ENCODE data around the gene RPL13. TPM values are rescaled to one million over a fixed set of nuclear protein-coding genes. Genes with fewer than 3 reads are reported as not detected.
A peak's percentile ranks its signal among the peaks of the same experiment; 100 is the strongest.

Gene RPL13
- total RNA-seq, 1 donor from 2014 or later, result 2,013 TPM

- H3K9me3 Mint-ChIP-seq, result no peaks in the 10 kb centered on the region
- peaks cover 22% of the 10 kb centered on the region for H3K36me3 Mint-ChIP-seq (ENCODE audit: low read depth)
- TF ChIP-seq CTCF (conservative IDR thresholded peaks at IDR 0.05), result no peak
- H3K27me3 Mint-ChIP-seq (ENCODE audit: low read depth), result peaks cover 6% of the 10 kb centered on the region
- peak overlapping the region; percentile 92 for H3K27ac Mint-ChIP-seq (ENCODE audit: unreplicated experiment)
- peak overlapping the region; percentile 94 for H3K4me3 Mint-ChIP-seq
- no peak for DNase-seq (ENCODE audit: low read depth, low spot score)
- H3K4me1 Mint-ChIP-seq, result peaks cover 40% of the 10 kb centered on the region
These were observed 2.6 kb upstream of the RPL13 start for GRCh38 chr16:89557690-89558490.

- H3K9me3 Mint-ChIP-seq, result no peaks in the 10 kb centered on the region
- TF ChIP-seq CTCF (conservative IDR thresholded peaks at IDR 0.05), result no peak
- H3K4me1 Mint-ChIP-seq, result peaks cover 64% of the 10 kb centered on the region
- peak overlapping the region; percentile 92 for H3K4me3 Mint-ChIP-seq
- H3K36me3 Mint-ChIP-seq (ENCODE audit: low read depth), result peaks cover 32% of the 10 kb centered on the region
- H3K27ac Mint-ChIP-seq (ENCODE audit: unreplicated experiment), result peak overlapping the region; percentile 88
- DNase-seq (ENCODE audit: low read depth, low spot score), result no peak
- peaks cover 16% of the 10 kb centered on the region for H3K27me3 Mint-ChIP-seq (ENCODE audit: low read depth)
These were observed 831 bp downstream of the RPL13 start for GRCh38 chr16:89561142-89561883.

GRCh38 chr16:89561884-89562599, 1.6 kb downstream of the RPL13 start:
- no peak for TF ChIP-seq CTCF (conservative IDR thresholded peaks at IDR 0.05)
- Mint-ChIP-seq H3K36me3 (ENCODE audit: low read depth) (peaks cover 32% of the 10 kb centered on the region), H3K27me3 (ENCODE audit: low read depth) (peaks cover 17% of the 10 kb centered on the region), H3K4me3 (peak overlapping the region; percentile 92), H3K9me3 (no peaks in the 10 kb centered on the region), H3K27ac (ENCODE audit: unreplicated experiment) (peak overlapping the region; percentile 88), H3K4me1 (peaks cover 60% of the 10 kb centered on the region)
- no peak for DNase-seq (ENCODE audit: low read depth, low spot score)

- Mint-ChIP-seq H3K27ac (ENCODE audit: unreplicated experiment) (no peak overlapping the region), H3K4me3 (peak overlapping the region; percentile 92), H3K4me1 (peaks cover 55% of the 10 kb centered on the region), H3K9me3 (no peaks in the 10 kb centered on the region), H3K27me3 (ENCODE audit: low read depth) (peaks cover 14% of the 10 kb centered on the region), H3K36me3 (ENCODE audit: low read depth) (peaks cover 28% of the 10 kb centered on the region)
- TF ChIP-seq CTCF (conservative IDR thresholded peaks at IDR 0.05), result no peak
- no peak for DNase-seq (ENCODE audit: low read depth, low spot score)
These were observed 2.5 kb downstream of the RPL13 start for GRCh38 chr16:89562939-89563338.

GRCh38 chr16:89563639-89564392, 3.3 kb downstream of the RPL13 start:
- Mint-ChIP-seq H3K4me3 (peak overlapping the region; percentile 92), H3K4me1 (peaks cover 55% of the 10 kb centered on the region), H3K27me3 (ENCODE audit: low read depth) (peaks cover 18% of the 10 kb centered on the region)

More at GRCh38 chr16:89563639-89564392, 3.3 kb downstream of the RPL13 start:
- TF ChIP-seq CTCF (conservative IDR thresholded peaks at IDR 0.05), result no peak
- Mint-ChIP-seq H3K9me3 (no peaks in the 10 kb centered on the region), H3K27ac (ENCODE audit: unreplicated experiment) (no peak overlapping the region), H3K36me3 (ENCODE audit: low read depth) (peaks cover 28% of the 10 kb centered on the region)
- no peak for DNase-seq (ENCODE audit: low read depth, low spot score)
